OCI-LY3 (cell line): Measurements from ENCODE around the gene HTR2A.
A peak's percentile ranks its signal among the peaks of the same experiment; 100 is the strongest.

Experiments used
- H2AFZ ChIP-seq: fragments of 200-600, 300-600 bp; shearing (Covaris generic); 2 replicates; pipeline ENCODE4 v1.6.0; 2014; ENCODE audit warnings: antibody characterized with exemption, low read depth, low read length
- H3K27ac ChIP-seq: fragments of 200-600, 300-600 bp; sonication (generic); 2 replicates; pipeline ENCODE4 v1.5.1; 2014; ENCODE audit warnings: mild to moderate bottlenecking, low read length, moderate library complexity, mixed read lengths
- H3K27me3 ChIP-seq: fragments of 200-600, 300-600 bp; sonication (generic); 2 replicates; pipeline ENCODE4 v1.6.1; 2014; ENCODE audit warnings: low read depth, low read length, mixed read lengths
- H3K36me3 ChIP-seq: fragments of 200-600, 300-600 bp; sonication (generic); replicated peaks from 2 replicates; pipeline ENCODE3; 2014; ENCODE audit warnings: low read depth, low read length, mixed read lengths
- H3K4me1 ChIP-seq: fragments of 300-600, 200-600 bp; sonication (generic); 2 replicates; pipeline ENCODE4 v1.6.1; 2014; ENCODE audit warnings: low read length, mixed read lengths
- H3K4me2 ChIP-seq: fragments of 200-600, 300-600 bp; sonication (generic); 2 replicates; pipeline ENCODE4 v1.6.1; 2014; ENCODE audit warnings: low read length, mixed read lengths
- H3K4me3 ChIP-seq: fragments of 300-600, 200-600 bp; sonication (generic); 2 replicates; pipeline ENCODE4 v1.5.1; 2014; ENCODE audit warnings: antibody characterized with exemption, mild to moderate bottlenecking, low read length, moderate library complexity
- H3K79me2 ChIP-seq: fragments of 300-600, 200-600 bp; shearing (Covaris generic); 2 replicates; pipeline ENCODE4 v1.6.1; 2014; ENCODE audit warnings: mild to moderate bottlenecking, low read length, mixed read lengths
- H3K9ac ChIP-seq: fragments of 300-600, 200-600 bp; shearing (Covaris generic); 2 replicates; pipeline ENCODE4 v1.6.0; 2014; ENCODE audit warnings: mild to moderate bottlenecking, low read length, moderate library complexity
- H3K9me3 ChIP-seq: fragments of 200-600, 300-600 bp; shearing (Covaris generic); 2 replicates; pipeline ENCODE4 v1.6.1; 2014; ENCODE audit warnings: low read length, mixed read lengths; ENCODE audit not compliant: insufficient read depth
- H4K20me1 ChIP-seq: fragments of 200-600, 300-600 bp; sonication (generic); 2 replicates; pipeline ENCODE4 v1.6.1; 2016; ENCODE audit warnings: low read length, mixed read lengths; ENCODE audit not compliant: insufficient read depth
- CTCF ChIP-seq: fragments of 200-600, 300-600 bp; sonication (generic); IDR thresholded peaks from 2 replicates; pipeline ENCODE4 v1.5.1; 2014; ENCODE audit warnings: antibody characterized with exemption, low read length, low read depth
- EZH2phosphoT487 ChIP-seq: fragments of 200-600 bp; shearing (Covaris generic); IDR thresholded peaks from 2 replicates; pipeline ENCODE4 v1.6.1; 2018; ENCODE audit warnings: antibody characterized with exemption, mixed run types, low read depth

The HTR2A gene

GRCh38 chr13:46899801-46900200 lies 2.9 kb upstream of the HTR2A start:
- H3K27me3 ChIP-seq: peaks cover 27% of the 10 kb centered on the region
- H3K36me3 ChIP-seq: no peaks in the 10 kb centered on the region
- H3K4me2 ChIP-seq: no peak overlapping the region

DNA sequence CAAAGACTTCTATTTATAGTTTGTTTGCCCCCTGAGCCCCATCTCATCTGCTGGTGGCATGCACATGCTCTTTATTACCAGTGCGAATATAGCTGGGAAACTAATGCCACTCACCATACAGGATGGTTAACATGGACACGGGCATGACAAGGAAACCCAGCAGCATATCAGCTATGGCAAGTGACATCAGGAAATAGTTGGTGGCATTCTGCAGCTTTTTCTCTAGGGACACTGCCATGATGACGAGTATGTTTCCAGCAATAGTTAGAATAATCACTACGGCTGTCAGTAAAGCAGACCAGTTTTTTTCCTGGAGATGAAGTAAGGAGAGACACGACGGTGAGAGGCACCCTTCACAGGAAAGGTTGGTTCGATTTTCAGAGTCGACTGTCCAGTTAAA lies 1.5 kb downstream of the HTR2A start:
- Histone ChIP-seq H3K4me2 (no peak overlapping the region), H3K4me1 (peaks cover 18% of the 10 kb centered on the region; the same call in 1 of the 2 replicates), H4K20me1 (no peaks in the 10 kb centered on the region), H3K27ac (no peak overlapping the region), H3K79me2 (no peaks in the 10 kb centered on the region), H3K4me3 (no peak overlapping the region), H3K36me3 (no peaks in the 10 kb centered on the region), H2AFZ (no peak overlapping the region), H3K9me3 (no peaks in the 10 kb centered on the region), H3K9ac (no peak overlapping the region), H3K27me3 (peaks cover 59% of the 10 kb centered on the region)
- TF ChIP-seq CTCF (no peak), EZH2phosphoT487 (no peak)

More at GRCh38 chr13:46899801-46900200, 2.9 kb upstream of the HTR2A start:
- H2AFZ ChIP-seq: no peak overlapping the region
- H3K9me3 ChIP-seq: no peaks in the 10 kb centered on the region
- peaks cover 19% of the 10 kb centered on the region for H3K4me1 ChIP-seq
- no peaks in the 10 kb centered on the region for H4K20me1 ChIP-seq
- no peaks in the 10 kb centered on the region for H3K79me2 ChIP-seq
- no peak for TF ChIP-seq EZH2phosphoT487
- TF ChIP-seq CTCF: no peak
- no peak overlapping the region for H3K27ac ChIP-seq
- H3K9ac ChIP-seq: no peak overlapping the region
- no peak overlapping the region for H3K4me3 ChIP-seq

DNA sequence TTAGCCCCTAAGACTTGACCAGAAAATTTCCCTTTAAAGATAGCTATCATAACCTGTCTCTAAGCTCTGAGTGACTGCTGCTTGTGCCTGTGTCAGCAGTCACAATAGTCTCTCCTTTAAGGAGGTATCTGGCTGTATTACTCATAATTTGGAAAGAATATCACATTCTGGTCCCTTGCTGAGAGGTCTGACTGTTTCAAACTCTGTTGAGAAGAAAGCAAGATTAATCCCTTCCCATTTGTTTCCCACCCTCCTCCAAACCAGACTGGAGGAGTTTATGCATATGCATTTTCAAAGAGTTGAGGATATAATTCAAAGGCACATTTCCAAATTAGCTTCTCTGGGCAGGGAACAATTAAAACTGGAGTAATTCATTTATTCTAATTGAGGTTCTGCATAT lies 2.3 kb downstream of the HTR2A start:
- Histone ChIP-seq H3K4me2 (peak overlapping the region; percentile 59), H3K9ac (peak overlapping the region; percentile 61), H3K27me3 (peaks cover 62% of the 10 kb centered on the region), H3K9me3 (no peaks in the 10 kb centered on the region), H3K36me3 (no peaks in the 10 kb centered on the region), H3K4me3 (peak overlapping the region; percentile 81), H4K20me1 (no peaks in the 10 kb centered on the region), H3K79me2 (no peaks in the 10 kb centered on the region), H2AFZ (peak overlapping the region; percentile 75), H3K27ac (no peak overlapping the region), H3K4me1 (peaks cover 18% of the 10 kb centered on the region; the same call in 1 of the 2 replicates)
- TF ChIP-seq EZH2phosphoT487 (no peak), CTCF (no peak)

GRCh38 chr13:46893798-46894560 lies 2.9 kb downstream of the HTR2A start:
- H2AFZ ChIP-seq: peak overlapping the region; percentile 75
- H3K9ac ChIP-seq: peak overlapping the region; percentile 61

More at GRCh38 chr13:46893798-46894560, 2.9 kb downstream of the HTR2A start:
- Histone ChIP-seq H3K79me2 (no peaks in the 10 kb centered on the region), H3K27ac (no peak overlapping the region), H3K36me3 (no peaks in the 10 kb centered on the region), H3K4me2 (peak overlapping the region; percentile 59), H4K20me1 (no peaks in the 10 kb centered on the region), H3K4me3 (peak overlapping the region; percentile 81), H3K4me1 (peaks cover 18% of the 10 kb centered on the region; the same call in 1 of the 2 replicates), H3K27me3 (peaks cover 66% of the 10 kb centered on the region), H3K9me3 (no peaks in the 10 kb centered on the region)
- TF ChIP-seq EZH2phosphoT487 (no peak), CTCF (peak; percentile 96)
